T-helper 1 cell (primary cell): ENCODE results near the gene NMB.
"Not testable (repeated sequence)": the region's sequence is repeated elsewhere in the genome, so short reads cannot be mapped to it uniquely, and the experiment has no call there.

Source experiments
- DNase-seq, 5 donors: peaks; one replicate each; pipeline ENCODE4 v3.0.0-alpha.2; 2012 to 2020
- total RNA-seq, 4 donors: gene quantifications; one replicate each; lab custom pipeline; 2026; lab: John Stamatoyannopoulos, UW

Gene NMB, protein sequence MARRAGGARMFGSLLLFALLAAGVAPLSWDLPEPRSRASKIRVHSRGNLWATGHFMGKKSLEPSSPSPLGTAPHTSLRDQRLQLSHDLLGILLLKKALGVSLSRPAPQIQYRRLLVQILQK
- total RNA-seq = 1.4 to 4.4 (median 3.3) reads per million in 4 donors

DNA sequence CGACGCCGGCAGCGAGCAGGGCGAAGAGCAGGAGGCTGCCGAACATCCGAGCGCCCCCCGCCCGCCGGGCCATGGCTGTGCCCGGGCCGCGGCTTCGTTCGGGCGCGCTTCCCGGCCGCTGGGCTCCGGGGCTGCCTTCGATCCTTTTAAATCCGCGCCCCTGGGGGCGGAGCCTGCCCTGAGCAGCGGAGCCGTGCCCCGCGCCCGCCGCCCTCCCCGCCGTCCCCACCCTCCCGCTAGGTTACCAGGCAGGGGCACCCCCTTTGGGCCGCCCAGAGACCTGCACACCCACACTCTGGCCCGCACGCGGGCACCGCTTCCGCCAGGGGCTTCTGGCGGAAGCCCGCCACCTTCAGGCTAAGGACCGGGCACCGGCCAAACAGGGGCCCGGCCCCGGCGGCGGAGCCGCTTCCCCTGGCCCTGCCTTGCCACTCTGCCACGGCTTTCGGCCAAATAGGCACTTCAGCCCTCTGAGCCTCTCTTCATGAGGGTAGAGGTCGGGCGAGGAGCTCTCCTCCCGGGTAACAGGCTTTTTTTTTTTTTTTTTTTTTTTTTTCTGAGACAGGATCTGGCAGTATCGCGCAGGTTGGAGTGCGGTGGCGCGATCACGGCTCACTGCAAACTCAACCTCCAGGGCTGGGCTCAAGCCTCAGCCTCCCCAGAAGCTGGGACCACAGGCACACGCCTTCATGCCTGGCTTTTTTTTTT is at the start of gene NMB:
TSS of gene NMB (minus strand) at position 120 of the 708 bp plus-strand sequence. CDS start at position 73, 47 bp downstream.
- peak; percentile 81 to 88 (median 82) for DNase-seq

DNA sequence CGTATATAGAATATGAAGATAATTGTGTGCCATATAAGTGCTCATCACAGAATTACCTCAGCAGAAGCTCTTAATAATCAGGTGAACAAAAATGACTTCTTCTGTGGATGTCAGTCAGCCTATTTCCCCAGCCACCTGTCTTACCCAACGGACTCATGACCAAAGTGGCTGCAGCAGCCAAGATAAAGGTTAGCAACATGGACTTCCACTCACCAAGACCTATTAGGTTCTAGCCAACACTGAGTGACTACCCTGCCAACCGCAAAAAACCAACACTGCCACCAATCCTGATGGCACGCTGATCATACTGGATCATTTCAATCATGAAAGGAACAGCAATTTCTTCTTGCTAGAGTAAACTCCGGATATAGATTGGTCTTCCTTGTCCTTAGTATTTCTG is 45.8 kb upstream of the NMB start:
- no peak for DNase-seq

DNA sequence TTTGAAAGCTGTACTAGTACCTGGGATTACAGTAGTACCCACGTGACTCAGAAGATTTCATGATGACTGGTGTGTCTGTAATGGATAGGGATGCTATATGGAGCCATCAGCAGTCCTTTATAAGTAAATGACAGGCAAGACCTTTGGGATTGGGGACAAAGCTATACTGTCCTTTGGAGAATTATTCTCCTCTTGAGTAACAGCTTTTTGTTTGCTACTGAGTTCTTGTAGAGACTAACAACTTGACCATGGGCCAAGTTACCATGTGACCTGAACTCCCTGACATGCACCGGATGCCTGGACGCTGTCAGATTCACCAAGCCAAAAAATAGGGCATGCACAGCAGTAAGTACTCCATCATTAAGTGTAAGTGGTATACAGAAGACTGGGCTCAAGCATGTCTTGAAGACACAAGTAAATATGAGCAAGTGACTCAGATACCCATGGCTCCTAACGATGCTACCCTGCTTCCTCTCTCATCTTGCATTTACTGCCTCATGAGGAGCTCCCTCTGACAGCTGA is 45.0 kb upstream of the NMB start:
- DNase-seq = no peak

DNA sequence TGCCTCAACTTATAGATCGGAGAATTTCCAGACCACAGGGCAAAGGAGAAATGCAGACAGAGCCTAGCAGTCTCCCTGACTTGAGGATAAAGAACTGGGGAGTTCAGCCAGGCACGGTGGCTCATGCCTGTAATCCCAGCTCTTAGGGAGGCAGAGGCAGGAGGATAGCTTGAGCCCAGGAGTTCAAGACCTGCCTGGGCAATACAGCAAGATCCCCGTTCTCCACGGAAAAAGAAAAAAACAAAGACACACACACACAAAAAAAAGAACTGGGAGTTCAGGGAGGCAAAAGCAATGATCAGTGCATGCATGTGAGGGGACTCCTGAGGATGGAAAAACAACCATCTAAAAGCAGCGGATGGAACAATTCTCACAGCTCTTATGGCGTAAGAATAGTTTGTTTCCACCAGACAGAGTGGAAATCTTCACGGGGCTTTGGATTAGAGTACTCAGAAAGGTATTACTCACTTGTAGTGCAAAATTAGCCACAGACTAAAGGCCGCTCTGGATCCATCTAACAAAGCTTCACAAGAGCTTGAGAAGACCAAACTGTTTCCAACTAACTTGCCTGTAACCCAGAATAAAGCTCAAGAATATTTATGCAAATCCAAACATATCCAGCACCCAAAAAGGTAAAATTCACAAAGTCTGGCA is 41.7 kb upstream of the NMB start:
- no peak for DNase-seq

DNA sequence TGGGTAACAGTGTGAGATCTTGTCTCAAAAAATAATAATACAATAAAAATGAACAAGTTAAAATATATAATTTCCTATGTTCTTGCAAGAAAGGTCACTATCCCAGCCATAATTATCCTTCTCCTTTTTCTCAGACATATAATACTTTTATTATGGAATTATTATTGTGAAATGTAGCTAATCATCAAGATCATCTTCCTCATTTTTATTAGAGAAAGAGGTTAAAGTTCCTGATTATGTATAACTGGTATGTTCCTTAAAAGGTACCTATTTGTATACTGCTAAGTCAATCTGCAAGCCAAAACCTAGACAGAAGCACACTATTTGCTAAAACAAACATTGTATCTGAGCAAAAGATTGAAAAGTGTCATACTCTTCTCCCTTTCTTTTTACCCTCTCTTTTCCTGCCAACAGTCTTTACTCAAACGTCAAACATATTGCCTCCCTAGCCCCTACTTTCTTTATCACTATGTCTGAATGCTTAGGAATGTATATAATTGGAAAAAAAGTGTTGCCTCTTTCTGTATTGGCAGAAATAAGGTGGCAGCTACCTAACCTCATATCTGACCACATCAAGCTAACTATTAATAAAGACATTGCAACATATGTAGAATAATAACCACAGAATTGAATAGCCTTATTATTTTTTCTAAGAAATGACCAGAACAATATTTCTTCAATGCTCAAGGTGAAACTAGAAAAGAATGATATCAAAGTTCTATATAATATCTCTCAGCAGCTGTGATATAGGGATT is 39.4 kb upstream of the NMB start:
- DNase-seq = no peak

DNA sequence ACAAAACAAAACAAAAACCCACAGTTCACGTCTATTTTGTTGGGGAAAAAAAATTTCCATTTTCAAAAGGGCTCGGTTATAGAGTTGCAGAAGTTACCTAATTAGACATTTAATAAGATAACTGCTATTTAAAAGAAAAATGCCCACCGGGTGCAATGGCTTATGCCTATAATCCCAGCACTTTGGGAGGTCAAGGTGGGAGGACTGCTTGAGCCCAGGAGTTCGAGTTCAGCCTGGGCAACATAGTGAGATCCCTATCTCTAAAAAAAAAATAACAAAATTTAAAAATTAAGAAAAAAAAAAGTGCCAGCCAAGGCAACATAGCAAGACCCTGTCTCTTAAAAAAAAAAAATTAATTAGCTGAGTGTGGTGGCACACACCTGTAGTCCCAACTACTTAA is 38.8 kb upstream of the NMB start:
- DNase-seq = no peak

DNA sequence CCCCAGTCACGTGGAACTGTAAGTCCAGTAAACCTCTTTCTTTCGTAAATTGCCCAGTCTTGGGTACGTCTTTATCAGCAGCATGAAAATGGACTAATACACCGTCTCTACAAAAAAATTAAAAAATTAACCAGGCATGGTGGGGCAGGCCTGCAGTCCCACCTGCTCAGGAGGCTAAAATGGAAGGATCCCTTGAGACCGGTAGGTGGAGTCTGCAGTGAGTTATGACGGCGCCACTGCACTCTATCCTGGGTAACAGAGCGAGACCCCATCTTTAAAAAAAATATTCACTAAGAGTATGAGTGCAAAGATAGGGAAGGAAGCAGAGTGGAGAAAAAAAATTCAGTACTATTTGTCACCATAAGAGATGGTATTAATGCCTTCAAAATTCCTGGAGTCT is 32.3 kb upstream of the NMB start:
- DNase-seq = no peak

DNA sequence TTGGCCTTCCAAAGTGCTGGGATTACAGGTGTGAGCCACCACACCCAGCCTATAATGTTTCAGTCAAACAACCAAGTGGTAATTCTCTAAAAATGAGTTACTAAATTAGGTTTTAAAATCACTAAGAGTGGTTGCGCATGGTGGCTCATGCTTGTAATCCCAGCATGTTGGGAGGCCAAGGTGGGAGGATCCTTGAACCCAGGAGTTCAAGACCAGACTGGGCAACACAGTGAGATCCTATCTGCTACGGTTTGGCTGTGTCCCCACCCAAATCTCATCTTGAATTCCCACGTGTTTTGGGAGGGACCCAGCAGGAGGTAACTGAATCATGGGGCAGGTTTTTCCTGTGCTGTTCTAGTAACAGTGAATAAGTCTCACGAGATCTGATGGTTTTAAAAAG is 31.9 kb upstream of the NMB start:
- no peak for DNase-seq

DNA sequence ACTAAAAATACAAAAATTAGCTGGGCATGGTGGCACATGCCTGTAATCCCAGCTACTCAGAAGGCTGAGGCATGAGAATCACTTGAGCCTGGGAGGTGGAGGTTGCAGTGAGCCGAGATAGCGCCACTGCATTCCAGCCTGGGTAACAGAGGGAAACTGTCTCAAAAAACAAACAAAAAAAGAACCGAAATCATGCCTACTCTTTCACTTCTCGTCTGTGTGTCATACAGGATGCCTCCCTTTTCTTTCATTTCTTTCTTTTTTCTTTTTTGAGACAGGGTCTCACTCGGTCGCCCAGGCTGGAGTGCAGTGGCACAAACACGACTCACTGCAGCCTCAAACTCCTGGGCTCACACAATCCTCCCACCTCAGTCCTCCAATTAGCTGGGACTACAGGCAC is 28.4 kb upstream of the NMB start:
- not testable (repeated sequence) for DNase-seq

DNA sequence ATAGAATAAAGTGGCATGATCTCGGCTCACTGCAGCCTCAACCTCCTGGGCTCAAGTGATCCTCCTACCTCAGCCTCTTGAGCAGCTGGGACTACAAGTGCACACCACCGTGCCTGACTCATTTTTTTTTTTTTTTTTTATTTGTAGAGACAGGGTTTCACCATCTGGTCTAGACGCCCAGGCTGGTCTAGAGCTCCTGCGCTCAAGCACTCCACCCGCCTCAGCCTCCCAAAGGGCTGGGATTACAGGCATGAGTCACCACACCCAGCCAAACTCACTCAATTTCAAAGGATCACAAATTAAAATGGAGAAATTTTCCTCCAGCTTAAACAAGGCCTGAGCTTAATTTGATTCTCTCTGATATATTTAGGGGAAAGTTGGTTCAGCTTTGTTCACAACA is 27.3 kb upstream of the NMB start:
- DNase-seq = no peak

DNA sequence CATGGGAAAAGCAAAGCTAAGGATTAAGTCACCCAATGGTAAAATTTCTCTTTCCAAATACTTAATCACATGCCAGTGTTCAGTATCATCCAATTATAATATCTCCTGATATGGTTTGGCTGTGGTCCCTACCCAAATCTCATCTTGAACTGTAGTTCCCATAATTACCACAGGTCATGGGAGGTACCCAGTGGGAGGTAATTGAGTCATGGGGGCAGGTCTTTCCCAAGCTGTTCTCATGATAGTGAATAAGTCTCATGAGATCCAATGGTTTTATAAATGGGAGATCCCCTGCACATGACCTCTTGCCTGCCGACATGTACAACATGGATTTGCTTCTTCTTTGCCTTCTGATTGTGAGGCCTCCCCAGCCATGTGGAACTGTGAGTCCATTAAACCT is 26.1 kb upstream of the NMB start:
- no peak for DNase-seq

DNA sequence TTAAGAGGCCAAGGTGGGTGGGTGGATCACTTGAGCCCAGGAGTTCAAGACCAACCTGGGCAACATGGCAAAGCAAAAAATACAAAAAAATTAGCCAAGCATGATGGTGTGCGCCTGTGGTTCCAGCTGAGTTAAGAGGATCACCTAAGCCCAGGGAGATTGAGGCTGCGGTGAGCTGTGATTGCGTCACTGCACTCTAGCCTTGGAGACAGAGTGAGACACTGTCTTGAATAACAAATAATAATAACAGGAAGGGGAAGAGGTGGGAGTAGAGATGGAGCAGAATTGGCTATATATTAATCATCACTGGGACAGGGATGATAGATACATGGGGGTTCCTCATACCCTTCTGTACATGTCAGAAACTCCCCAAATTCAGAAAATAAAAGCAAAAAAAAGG is 23.8 kb upstream of the NMB start:
- peak in 4 of 5 donors; percentile 20 to 64 (median 30) for DNase-seq

DNA sequence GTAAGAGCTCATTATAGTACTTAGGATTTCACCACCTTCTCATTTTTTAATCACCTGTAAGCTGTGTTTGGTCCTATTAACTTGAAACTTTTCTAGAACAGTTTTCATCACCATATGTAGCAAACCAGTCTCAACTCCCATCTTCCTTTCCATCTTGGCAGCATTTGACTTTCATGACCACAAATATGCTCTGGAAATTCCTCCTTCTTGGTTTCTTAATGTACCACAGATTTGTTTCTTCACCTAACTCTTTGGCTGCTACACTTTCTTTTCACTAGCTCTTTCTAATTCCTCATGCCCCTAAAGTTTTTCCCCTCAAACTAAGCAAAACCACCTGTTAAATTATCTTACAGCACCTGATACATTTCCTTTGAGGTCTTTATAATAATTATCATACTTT is 13.2 kb upstream of the NMB start:
- DNase-seq = no peak

DNA sequence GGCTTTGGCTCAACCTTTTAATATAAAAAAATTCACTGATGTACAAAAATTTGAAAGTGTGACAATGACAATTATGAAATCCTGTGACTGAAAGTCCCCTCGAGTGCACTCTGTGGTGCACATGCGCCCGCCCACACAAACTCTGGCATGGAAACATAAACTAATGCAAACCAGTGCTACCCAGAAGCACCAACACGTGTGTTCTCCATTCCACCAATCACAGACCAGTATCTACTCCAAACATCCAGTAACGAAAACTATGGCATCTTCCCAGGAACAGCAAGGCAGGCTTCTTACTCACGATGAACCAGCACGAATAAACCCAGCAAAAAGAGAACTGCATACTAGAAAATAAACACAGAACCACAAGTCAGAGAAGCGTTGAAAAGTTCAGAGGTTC is 11.7 kb upstream of the NMB start:
- no peak for DNase-seq

DNA sequence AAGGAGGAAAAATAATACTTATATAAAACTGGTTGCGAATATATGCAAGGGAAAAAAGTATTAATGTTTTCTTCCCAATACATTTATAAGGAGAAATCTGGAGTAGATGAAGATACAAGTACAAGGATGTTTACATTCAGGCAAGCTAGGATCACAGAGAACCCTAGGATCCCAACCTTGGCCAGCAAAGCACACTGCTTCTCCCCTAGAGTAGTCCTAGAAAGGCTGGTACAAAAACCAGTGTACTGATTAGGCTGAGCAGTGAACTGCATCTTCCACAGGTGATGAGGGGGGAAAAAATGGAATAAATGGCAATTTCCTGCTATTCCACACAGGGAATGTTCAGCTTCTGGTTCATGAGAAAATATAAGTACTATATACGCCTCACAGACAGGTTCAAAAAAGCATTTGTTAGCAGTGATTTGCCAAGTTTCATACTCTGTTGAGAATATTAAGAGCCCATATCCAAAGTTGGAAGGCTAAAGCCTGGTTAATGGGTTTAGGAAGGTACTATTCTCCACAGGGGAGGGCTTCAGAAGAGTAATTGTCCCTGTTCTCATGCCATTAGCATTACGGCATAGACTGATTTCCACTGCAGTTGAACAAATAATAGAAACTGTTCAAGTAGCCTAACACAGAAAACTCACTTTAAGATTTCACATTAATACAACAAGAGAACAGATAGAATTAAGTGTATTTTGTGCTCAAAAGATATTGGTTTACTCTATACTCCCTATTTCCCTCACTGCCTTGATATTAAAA is 10.4 kb upstream of the NMB start:
- no peak for DNase-seq

DNA sequence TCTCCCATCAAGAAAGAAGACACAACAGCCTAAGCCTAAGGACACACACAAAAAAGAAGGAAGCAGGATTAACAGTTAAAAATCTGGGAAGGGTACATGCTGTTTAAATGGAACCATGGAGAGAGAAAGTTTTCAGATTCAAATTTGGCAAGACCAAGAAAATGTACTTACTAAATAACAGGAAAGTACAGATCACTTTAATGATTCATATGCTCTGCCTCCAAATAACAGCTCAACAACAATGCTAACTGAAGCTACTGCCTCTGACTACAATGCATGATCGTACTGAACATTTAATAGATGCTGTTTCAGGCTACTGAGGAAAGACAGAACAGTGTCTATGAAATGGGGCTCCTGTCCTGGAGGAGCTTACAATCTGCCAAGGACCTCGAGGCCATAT is 8.4 kb upstream of the NMB start:
- DNase-seq = no peak

DNA sequence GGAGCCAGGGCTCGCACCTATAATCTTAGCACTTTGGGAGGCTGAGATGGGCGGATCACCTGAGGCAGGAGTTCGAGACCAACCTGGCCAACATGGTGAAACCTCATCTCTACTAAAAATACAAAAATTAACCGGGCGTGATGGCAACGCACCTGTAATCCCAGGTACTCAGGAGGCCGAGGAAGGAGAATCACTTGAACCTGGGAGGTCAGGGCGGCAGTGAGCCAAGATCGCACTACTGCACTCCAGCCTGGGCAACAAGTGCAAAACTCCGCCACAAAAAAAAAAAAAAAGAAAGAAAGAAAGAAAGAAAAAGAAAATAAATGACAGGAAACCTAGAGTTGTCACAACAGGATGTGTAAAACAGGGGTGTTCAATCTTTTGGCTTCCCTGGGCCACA is 3.0 kb upstream of the NMB start:
- DNase-seq = no peak

DNA sequence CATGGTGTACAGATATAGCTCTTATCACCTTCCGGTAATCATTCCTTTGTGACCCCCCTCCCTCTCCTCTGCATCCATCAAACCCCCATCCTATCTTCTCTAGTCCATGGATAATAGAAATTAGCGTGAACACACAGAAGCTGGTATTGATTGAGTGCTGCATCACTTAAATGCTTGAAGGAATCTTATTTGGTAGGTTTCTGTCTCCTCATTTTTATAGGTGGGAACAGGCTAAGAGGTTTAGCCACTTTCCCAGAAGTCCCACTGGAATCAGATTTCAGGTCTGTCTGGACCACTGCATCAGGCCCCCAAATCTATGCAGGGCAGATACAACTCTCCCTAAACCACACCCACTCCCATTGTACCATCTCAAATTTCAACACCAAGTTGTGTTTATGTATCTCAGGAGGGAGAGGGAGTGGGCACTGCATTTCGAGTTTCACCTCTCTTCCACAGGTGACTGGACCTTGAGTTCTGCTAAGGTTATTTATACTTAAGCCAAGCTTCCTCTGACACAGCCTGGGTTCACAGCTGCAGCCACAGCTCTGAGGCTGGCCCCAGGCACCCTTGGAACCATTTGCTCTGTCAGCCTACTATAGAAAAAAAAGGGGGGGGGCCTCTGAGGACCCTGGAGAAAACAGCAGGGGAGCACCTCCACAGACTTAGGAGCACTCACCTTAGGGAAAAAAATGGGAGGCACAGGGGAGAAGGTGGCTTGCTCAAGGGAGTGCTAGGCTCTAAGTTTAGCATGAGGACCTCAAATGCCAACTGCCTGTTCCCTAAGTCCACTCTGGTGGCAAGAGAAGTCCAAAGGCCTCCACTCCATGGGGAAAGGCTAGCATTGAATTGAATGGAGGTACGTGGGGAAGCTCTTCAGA is 2.1 kb upstream of the NMB start:
- no peak for DNase-seq

DNA sequence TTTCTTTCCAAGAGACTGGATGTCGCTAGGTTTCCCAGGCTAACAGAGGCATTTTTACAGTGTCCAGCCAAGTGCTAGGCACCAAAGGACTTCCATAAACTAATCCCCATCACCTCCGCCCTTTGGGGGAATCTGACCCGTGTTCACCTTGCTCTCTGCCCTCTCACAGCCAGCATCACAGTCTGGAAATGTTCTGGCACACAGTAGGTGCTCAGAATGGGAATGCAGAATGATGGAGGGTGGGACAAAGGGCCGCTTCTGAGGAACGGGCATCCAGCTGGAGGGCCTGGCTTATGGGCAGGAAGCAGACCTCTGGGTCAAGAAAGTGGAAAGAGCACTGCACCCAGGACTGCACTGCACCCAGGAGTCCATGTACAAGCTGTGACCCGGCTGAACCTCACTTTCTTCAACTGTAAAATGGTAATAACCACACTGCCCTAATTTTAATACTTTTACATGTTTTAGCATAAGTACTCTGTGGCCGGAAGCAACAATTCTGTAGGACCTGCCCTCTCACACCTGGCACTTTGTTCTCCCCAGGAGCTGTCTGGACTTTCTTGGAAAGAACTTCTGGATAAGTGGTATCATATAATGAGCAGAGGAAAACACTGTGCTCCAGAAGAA is 901 bp upstream of the NMB start:
- DNase-seq = no peak

DNA sequence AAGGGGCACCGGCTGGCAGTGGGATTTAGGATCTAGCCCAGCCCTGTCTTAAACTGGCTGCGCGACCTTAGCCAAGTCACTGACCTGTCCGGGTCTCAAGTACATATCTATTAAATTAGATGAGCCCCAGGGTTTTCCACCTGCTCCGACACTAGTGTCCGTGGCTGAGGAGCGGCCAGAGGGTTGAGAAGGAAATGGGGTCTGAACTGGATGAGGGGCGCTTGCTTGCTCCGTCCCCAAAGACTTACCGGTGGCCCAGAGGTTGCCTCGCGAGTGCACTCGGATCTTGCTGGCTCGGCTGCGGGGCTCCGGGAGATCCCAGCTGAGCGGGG is 285 bp downstream of the NMB start:
- DNase-seq = no peak

DNA sequence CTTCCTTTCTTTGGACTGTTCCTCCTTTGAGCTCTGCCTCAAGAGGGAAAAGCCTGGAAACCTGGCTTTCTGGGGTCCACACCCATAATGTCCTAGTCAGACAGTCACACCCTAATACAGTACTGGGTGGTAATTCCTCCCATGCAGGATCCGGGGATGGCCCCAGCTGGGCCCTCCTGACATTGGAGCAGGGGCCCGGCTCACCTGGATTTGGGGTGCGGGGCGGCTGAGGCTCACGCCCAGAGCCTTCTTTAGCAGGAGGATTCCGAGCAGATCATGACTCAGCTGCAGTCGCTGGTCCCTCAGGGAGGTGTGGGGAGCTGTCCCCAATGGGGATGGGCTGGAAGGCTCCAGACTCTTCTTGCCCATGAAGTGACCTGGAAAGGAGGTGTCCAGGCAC is 1.0 kb downstream of the NMB start:
- DNase-seq = no peak
